Measurements from ENCODE around the gene EDARADD.
"Not testable (repeated sequence)": the region's sequence is repeated elsewhere in the genome, so short reads cannot be mapped to it uniquely, and the experiment has no call there.

Gene EDARADD

GRCh38 chr1:236393681-236394481, at the start of gene EDARADD:
Gene EDARADD, plus strand, starts transcription at chr1:236394286. Its CDS starts 159 bp downstream, at chr1:236394445.
- H3K27ac Mint-ChIP-seq = no peak within 1 kb of the TSS
- H3K4me1 Mint-ChIP-seq = peaks cover 6% of the 10 kb centered on the region
- H3K36me3 Mint-ChIP-seq (ENCODE audit: low read depth) = peaks cover 4% of the 10 kb centered on the region
- TF ChIP-seq, protein P1, sequence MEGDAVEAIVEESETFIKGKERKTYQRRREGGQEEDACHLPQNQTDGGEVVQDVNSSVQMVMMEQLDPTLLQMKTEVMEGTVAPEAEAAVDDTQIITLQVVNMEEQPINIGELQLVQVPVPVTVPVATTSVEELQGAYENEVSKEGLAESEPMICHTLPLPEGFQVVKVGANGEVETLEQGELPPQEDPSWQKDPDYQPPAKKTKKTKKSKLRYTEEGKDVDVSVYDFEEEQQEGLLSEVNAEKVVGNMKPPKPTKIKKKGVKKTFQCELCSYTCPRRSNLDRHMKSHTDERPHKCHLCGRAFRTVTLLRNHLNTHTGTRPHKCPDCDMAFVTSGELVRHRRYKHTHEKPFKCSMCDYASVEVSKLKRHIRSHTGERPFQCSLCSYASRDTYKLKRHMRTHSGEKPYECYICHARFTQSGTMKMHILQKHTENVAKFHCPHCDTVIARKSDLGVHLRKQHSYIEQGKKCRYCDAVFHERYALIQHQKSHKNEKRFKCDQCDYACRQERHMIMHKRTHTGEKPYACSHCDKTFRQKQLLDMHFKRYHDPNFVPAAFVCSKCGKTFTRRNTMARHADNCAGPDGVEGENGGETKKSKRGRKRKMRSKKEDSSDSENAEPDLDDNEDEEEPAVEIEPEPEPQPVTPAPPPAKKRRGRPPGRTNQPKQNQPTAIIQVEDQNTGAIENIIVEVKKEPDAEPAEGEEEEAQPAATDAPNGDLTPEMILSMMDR (IDR thresholded peaks at IDR 0.05; ENCODE audit: unreplicated experiment in 3 of 3) = no peak
- H3K4me3 Mint-ChIP-seq = peak within 1 kb of the TSS; percentile 81 to 91 (median 90)
- H3K27me3 Mint-ChIP-seq (ENCODE audit: low read depth) = peaks cover 62% of the 10 kb centered on the region
- H3K9me3 Mint-ChIP-seq = no peaks in the 10 kb centered on the region

DNA sequence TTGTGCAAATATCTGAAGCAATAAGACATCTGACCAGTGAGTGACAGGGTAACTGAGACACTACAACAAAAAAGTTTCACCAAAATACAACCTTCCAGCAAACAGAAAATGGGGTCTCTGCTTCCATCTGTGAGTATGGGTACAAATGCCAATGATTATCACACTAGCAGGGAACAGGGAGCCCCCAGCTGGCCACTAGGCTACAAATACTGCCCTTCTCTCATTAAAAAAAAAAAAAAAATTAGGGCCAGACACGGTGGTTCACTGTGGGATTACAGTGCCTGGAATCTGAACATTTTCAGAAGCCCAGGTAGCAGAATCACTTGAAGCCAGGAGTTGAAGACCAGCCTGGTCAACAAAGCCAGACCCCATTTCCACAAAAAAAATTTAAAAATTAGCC, 48.4 kb upstream of the EDARADD start:
- Mint-ChIP-seq H3K27me3 (ENCODE audit: low read depth) (peaks cover 7% of the 10 kb centered on the region), H3K4me3 (no peak overlapping the region)

GRCh38 chr1:236348071-236348470, 46.0 kb upstream of the EDARADD start:
- no peaks in the 10 kb centered on the region for H3K36me3 Mint-ChIP-seq (ENCODE audit: low read depth)
- TF ChIP-seq, protein P1 (IDR thresholded peaks at IDR 0.05; ENCODE audit: unreplicated experiment in 3 of 3) = no peak
- no peak overlapping the region for H3K27ac Mint-ChIP-seq
- no peaks in the 10 kb centered on the region for H3K4me1 Mint-ChIP-seq
- H3K4me3 Mint-ChIP-seq = no peak overlapping the region
- H3K27me3 Mint-ChIP-seq (ENCODE audit: low read depth) = peaks cover 7% of the 10 kb centered on the region
- H3K9me3 Mint-ChIP-seq = no peaks in the 10 kb centered on the region

More for the DNA sequence above, 48.4 kb upstream of the EDARADD start:
- Mint-ChIP-seq H3K36me3 (ENCODE audit: low read depth) (no peaks in the 10 kb centered on the region), H3K9me3 (no peaks in the 10 kb centered on the region), H3K4me1 (no peaks in the 10 kb centered on the region), H3K27ac (no peak overlapping the region)
- TF ChIP-seq, protein P1 (IDR thresholded peaks at IDR 0.05; ENCODE audit: unreplicated experiment in 3 of 3) = peak in 2 of 3 experiments; percentile 9 to 21

- Mint-ChIP-seq H3K9me3 (no peaks in the 10 kb centered on the region), H3K4me1 (no peaks in the 10 kb centered on the region), H3K27me3 (ENCODE audit: low read depth) (peaks cover 6% of the 10 kb centered on the region), H3K4me3 (no peak overlapping the region), H3K27ac (no peak overlapping the region), H3K36me3 (ENCODE audit: low read depth) (no peaks in the 10 kb centered on the region)
- TF ChIP-seq, protein P1 (IDR thresholded peaks at IDR 0.05; ENCODE audit: unreplicated experiment in 3 of 3) = no peak
Observed at GRCh38 chr1:236350308-236350707, 43.8 kb upstream of the EDARADD start.

GRCh38 chr1:236351875-236352573, 42.1 kb upstream of the EDARADD start:
- H3K27ac Mint-ChIP-seq = no peak overlapping the region
- no peaks in the 10 kb centered on the region for H3K4me1 Mint-ChIP-seq
- H3K27me3 Mint-ChIP-seq (ENCODE audit: low read depth) = peaks cover 3% of the 10 kb centered on the region
- H3K4me3 Mint-ChIP-seq = no peak overlapping the region
- TF ChIP-seq, protein P1 (IDR thresholded peaks at IDR 0.05; ENCODE audit: unreplicated experiment in 3 of 3) = no peak
- H3K36me3 Mint-ChIP-seq (ENCODE audit: low read depth) = no peaks in the 10 kb centered on the region
- no peaks in the 10 kb centered on the region for H3K9me3 Mint-ChIP-seq

GRCh38 chr1:236352747-236353146, 41.3 kb upstream of the EDARADD start:
- H3K36me3 Mint-ChIP-seq (ENCODE audit: low read depth); H3K9me3 Mint-ChIP-seq; H3K4me1 Mint-ChIP-seq; H3K27me3 Mint-ChIP-seq (ENCODE audit: low read depth); H3K27ac Mint-ChIP-seq; H3K4me3 Mint-ChIP-seq: not testable (repeated sequence)

Measured in nephron (organoid).